ENCODE measurements around the gene NMNAT2.

The NMNAT2 gene

DNA sequence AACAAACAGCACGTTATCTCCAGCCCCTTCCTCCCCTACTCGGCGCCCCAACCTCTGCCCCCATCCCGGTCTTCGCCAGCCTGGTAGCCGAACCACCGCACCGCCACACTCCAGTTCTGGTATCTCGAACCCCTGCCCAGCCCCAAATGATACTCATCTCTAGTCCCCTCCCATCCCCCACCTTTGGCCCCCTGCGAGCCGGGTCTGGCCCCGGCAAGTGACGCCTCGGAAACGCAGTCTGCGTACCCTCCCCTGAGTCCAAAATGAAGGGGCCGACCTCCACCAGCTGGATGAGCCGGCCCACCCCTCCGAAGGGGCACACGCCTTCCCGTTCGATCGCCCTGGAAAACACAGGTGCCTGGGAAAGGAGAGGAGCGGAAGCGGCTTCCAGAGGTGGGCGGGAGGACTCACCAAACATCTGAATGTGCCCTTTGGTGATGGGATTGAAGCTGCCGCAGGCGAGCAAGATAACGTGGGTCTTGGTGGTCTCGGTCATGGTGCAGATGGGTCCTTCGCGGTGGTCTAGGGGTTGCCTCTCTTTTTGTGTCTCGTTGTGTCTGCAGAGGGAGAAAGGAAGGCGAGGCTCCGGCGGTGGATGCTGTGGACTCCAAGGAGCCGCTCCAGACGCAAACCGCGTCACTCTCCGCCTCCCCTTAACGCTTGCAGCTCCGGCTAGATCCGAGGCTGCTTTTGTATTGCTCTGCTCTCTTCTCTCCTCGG lies at the start of gene NMNAT2:
NMNAT2 (minus strand) TSS at position 609 of the 720 bp plus-strand sequence; CDS start at position 496, 113 bp downstream.
- Mint-ChIP-seq H3K4me1 (ENCODE audit: low read depth) (peaks cover 27% of the 10 kb centered on the region), H3K36me3 (ENCODE audit: low read depth) (no peaks in the 10 kb centered on the region), H3K27ac (no peak within 1 kb of the TSS), H3K27me3 (peaks cover 71% of the 10 kb centered on the region), H3K4me3 (peak within 1 kb of the TSS; percentile 65), H3K9me3 (no peaks in the 10 kb centered on the region)

DNA sequence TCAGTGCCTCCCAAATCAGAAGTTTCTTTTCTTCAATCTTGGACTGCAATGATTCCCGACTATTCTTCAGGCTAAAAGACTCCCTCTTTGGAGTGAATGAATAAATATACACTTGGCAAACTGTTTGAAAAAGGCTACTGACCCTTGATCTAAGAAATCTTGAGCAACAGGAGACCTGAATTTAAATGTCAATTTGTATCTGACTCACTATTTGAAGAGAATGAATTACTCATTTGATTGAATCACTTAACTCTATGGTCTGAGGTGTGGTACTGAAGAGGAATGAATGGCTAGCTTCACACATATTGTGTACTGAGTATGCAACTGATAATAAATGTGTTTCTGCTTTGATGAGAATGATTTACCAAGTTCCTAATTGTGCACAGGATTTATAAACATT lies 49.5 kb upstream of the NMNAT2 start:
- Mint-ChIP-seq H3K4me3 (no peak overlapping the region), H3K27me3 (peaks cover 7% of the 10 kb centered on the region), H3K36me3 (ENCODE audit: low read depth) (no peaks in the 10 kb centered on the region), H3K27ac (no peak overlapping the region), H3K4me1 (ENCODE audit: low read depth) (peaks cover 43% of the 10 kb centered on the region), H3K9me3 (no peaks in the 10 kb centered on the region)

DNA sequence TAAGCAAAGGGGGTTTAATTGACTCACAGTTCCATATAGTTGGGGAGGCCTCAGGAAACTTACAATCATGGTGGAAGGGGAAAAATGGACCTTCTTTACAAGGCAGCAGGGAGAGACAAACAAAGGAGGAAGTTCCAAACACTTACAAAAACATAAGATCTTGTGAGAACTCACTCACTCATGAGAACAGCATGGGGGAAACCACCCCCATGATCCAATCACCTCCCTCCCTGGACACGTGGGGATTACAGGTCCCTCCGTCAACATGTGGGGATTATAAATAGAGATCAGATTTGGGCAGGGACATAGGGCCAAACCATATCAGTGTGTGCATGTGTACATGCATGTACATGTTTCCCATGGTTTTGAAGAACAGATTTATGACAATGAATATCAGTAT lies 48.6 kb upstream of the NMNAT2 start:
- Mint-ChIP-seq H3K27me3 (peaks cover 16% of the 10 kb centered on the region), H3K27ac (no peak overlapping the region), H3K36me3 (ENCODE audit: low read depth) (no peaks in the 10 kb centered on the region), H3K9me3 (no peaks in the 10 kb centered on the region), H3K4me1 (ENCODE audit: low read depth) (peaks cover 43% of the 10 kb centered on the region), H3K4me3 (no peak overlapping the region)

DNA sequence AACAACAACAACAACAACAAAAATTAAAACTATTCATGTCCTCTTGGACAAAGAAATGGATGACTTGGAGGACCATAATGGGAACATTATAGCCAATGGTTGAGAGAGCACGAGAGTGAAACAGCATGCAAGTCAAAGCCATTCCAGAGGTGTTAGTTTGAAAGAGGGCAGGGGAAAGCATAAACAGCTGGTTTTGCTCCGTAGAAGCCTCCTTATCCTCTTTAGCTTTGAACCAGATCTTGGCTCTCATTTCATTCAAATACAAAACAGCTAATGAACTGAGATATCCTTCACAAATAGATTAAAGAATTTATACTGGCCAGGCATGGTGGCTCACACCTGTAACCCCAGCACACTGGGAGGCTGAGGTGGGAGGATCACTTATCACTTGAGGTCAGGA lies 45.4 kb upstream of the NMNAT2 start:
- H3K27me3 Mint-ChIP-seq = peaks cover 21% of the 10 kb centered on the region
- no peaks in the 10 kb centered on the region for H3K9me3 Mint-ChIP-seq
- no peak overlapping the region for H3K4me3 Mint-ChIP-seq
- no peak overlapping the region for H3K27ac Mint-ChIP-seq
- H3K36me3 Mint-ChIP-seq (ENCODE audit: low read depth) = no peaks in the 10 kb centered on the region
- H3K4me1 Mint-ChIP-seq (ENCODE audit: low read depth) = peaks cover 21% of the 10 kb centered on the region

DNA sequence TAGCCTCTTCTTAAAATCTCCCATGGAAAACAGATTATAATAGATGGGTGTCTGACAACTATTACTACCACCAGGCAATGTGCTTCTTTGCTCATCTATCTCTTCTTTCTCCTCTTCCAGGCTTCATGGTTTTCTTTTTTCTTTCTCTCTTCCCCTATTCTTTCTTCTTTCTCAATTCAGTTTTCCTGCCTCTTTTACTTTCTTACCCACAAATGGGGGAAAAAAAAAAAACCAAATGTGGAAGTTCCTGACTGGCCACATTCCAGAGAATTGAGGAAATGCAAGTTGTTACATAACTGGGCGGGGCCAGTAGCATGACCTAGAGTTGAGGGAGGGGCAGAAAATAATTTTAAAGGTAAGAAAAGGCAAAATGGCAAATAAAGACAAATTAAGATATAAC lies 43.2 kb upstream of the NMNAT2 start:
- Mint-ChIP-seq H3K27me3 (peaks cover 29% of the 10 kb centered on the region), H3K27ac (no peak overlapping the region), H3K36me3 (ENCODE audit: low read depth) (no peaks in the 10 kb centered on the region), H3K4me1 (ENCODE audit: low read depth) (no peaks in the 10 kb centered on the region), H3K9me3 (no peaks in the 10 kb centered on the region), H3K4me3 (no peak overlapping the region)

DNA sequence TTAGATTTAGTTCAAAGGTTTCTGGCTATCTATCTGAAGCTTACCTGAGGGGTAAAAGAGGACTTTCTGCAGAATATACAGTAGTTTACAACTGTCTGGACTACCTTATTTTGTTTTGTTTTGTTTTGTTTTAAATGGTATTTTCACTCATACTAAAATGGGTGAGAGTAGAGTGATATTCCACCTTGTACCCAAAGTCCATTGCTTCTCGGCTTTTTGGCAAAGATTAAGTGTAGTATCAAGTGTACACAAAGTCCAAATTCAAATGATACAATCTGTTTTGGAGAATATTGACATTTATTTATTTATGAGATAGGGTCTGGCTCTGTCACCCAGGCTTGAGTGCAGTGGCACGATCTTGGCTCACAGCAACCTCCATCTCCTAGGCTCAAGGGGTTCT lies 42.4 kb upstream of the NMNAT2 start:
- Mint-ChIP-seq H3K9me3 (no peaks in the 10 kb centered on the region), H3K4me3 (no peak overlapping the region), H3K4me1 (ENCODE audit: low read depth) (no peaks in the 10 kb centered on the region), H3K27me3 (peaks cover 33% of the 10 kb centered on the region), H3K36me3 (ENCODE audit: low read depth) (no peaks in the 10 kb centered on the region), H3K27ac (no peak overlapping the region)

DNA sequence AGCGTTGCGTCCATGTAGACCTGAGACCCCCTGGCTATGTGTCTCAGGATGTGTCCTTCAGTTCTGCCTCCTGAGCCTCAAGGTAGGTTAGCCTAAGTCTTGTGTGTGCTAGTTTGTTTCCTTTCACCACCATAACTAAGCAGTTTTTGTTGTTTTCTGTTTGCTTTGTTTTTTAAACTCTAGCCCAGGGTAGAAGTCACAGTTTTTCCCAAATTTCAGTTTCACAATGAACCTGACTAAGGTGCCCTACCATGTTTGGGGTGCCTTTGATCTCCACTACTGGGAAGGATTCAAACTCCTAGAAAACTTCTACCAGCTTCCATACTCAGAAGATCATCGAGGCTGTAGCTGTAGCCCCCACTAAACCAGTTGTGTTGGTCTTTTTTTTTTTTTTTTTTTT lies 39.3 kb upstream of the NMNAT2 start:
- Mint-ChIP-seq H3K4me3 (no peak overlapping the region), H3K9me3 (no peaks in the 10 kb centered on the region), H3K27ac (no peak overlapping the region), H3K36me3 (ENCODE audit: low read depth) (no peaks in the 10 kb centered on the region), H3K4me1 (ENCODE audit: low read depth) (no peaks in the 10 kb centered on the region), H3K27me3 (peaks cover 34% of the 10 kb centered on the region)

DNA sequence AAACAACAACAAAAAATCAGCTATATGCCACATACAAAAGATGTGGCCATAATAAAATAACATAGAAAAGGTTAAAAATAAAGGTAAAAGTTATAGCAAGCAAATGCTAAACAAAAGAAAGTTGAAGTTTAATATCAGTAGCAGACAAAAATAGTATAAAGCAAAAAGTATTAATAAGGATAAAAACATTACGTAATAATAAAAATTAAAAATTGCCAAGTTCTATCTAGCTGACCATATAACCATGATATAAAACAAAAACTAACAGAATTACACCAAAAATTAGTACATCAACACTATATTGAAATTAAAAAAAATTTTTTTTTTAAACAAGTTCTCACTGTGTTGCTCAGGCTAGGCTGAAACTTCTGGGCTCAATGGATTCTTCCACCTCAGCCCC lies 38.6 kb upstream of the NMNAT2 start:
- peaks cover 28% of the 10 kb centered on the region for H3K27me3 Mint-ChIP-seq
- H3K4me3 Mint-ChIP-seq = no peak overlapping the region
- H3K27ac Mint-ChIP-seq = no peak overlapping the region
- no peaks in the 10 kb centered on the region for H3K9me3 Mint-ChIP-seq
- no peaks in the 10 kb centered on the region for H3K36me3 Mint-ChIP-seq (ENCODE audit: low read depth)
- H3K4me1 Mint-ChIP-seq (ENCODE audit: low read depth) = no peaks in the 10 kb centered on the region

DNA sequence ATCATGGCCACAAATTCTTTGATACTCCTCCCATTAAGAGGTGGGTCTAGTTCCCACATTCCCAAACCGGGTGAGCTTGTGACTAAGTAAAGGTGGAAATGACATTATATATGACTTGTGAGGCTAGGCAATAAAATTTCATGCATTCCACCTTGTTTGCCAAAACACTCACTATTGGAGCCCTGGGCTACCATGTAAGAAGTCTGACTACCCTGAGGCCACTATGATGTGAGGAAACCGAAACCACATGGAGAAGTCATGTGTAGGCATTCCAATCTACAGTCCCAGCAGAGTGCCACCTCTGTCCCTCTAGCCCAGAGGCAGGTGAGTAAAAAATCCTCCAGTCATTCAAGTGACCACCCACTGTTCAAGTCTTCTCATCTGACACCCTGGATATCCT lies 36.2 kb upstream of the NMNAT2 start:
- Mint-ChIP-seq H3K27me3 (peaks cover 24% of the 10 kb centered on the region), H3K27ac (no peak overlapping the region), H3K4me1 (ENCODE audit: low read depth) (no peaks in the 10 kb centered on the region), H3K4me3 (no peak overlapping the region), H3K9me3 (no peaks in the 10 kb centered on the region), H3K36me3 (ENCODE audit: low read depth) (no peaks in the 10 kb centered on the region)

DNA sequence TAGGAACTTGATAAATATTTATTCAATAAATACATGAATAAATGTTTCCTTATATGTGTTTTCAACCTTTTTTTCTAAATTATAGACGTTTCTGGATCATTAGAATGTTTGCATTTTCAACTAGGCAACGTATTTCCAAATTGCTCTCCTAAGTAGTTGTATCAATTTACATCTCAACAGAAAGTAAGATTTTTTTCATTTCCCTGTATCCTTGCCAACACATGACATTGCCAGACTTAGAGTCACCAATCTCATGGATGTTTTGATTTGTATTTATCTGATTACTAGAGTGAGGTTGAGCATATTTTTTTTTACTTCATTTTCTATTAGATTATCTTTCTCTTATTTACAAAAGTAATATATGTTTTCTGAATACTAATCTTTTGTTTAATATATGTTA lies 31.9 kb upstream of the NMNAT2 start:
- Mint-ChIP-seq H3K4me1 (ENCODE audit: low read depth) (no peaks in the 10 kb centered on the region), H3K27me3 (peaks cover 10% of the 10 kb centered on the region), H3K36me3 (ENCODE audit: low read depth) (no peaks in the 10 kb centered on the region), H3K9me3 (no peaks in the 10 kb centered on the region), H3K4me3 (no peak overlapping the region), H3K27ac (no peak overlapping the region)

DNA sequence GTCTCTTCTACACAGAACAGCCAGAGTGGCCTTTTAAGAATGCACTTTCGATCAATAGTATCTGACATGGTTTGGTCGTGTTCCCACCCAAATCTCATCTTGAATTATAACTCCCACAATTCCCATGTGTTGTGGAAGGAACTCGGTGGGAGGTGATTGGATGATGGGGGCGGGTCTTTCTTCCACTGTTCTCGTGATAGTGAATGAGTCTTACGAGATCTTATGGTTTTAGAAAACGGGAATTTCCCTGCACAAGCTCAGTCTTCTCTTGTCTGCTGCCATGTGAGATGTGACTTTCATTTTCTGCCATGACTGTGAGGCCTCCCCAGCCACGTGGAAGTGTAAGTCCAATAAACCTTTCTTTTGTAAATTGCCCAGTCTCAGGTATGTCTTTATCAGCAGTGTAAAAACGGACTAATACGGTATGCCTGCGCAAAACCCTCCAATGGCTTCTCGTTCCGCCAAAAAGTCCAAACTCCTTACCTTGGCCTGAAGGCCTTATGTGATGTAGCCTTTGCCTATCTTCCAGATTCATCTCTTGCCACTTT lies 31.1 kb upstream of the NMNAT2 start:
- Mint-ChIP-seq H3K27me3 (peaks cover 2% of the 10 kb centered on the region), H3K4me1 (ENCODE audit: low read depth) (no peaks in the 10 kb centered on the region), H3K36me3 (ENCODE audit: low read depth) (no peaks in the 10 kb centered on the region), H3K27ac (no peak overlapping the region), H3K4me3 (no peak overlapping the region), H3K9me3 (no peaks in the 10 kb centered on the region)

DNA sequence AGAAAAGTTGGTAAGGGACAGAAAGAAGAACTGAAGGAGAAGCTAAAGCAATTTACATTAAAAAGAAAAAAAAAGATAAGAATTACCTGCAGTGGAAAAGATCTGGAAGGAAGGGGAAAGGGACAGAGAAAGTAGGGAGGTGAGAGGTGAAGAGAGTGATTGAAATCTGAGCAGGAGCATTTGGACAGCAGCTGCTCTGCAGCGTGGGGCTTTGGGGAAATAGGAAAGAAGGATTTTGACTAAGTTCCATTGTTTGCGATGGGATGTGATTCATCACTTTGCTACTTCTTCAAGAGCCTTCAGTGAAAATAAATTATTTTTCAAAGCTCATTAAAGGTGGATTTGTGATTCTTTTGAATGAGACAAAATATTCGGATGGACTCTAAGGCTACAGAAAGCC lies 26.1 kb upstream of the NMNAT2 start:
- Mint-ChIP-seq H3K27ac (no peak overlapping the region), H3K4me3 (no peak overlapping the region), H3K4me1 (ENCODE audit: low read depth) (no peaks in the 10 kb centered on the region), H3K27me3 (peaks cover 8% of the 10 kb centered on the region), H3K9me3 (no peaks in the 10 kb centered on the region), H3K36me3 (ENCODE audit: low read depth) (no peaks in the 10 kb centered on the region)

DNA sequence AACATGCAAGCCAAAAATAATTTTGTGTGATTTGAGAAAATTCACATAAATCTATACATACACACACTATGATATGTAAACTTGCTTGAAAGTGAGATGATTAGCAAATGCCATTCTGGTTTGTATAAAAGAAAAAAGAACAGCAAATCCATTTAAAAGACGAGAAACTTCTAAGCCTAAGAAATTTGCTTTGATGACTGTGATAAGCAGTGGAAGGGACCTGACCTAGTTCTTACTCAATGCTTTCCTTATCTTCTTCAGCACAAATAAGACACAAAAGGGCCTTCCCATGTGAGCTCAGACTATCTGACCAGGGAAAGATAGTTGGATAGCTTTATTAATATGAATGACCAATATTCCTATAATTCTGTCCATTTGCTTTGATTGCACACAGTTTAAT lies 25.3 kb upstream of the NMNAT2 start:
- Mint-ChIP-seq H3K9me3 (no peaks in the 10 kb centered on the region), H3K27ac (no peak overlapping the region), H3K36me3 (ENCODE audit: low read depth) (no peaks in the 10 kb centered on the region), H3K4me3 (no peak overlapping the region), H3K4me1 (ENCODE audit: low read depth) (no peaks in the 10 kb centered on the region), H3K27me3 (peaks cover 14% of the 10 kb centered on the region)

DNA sequence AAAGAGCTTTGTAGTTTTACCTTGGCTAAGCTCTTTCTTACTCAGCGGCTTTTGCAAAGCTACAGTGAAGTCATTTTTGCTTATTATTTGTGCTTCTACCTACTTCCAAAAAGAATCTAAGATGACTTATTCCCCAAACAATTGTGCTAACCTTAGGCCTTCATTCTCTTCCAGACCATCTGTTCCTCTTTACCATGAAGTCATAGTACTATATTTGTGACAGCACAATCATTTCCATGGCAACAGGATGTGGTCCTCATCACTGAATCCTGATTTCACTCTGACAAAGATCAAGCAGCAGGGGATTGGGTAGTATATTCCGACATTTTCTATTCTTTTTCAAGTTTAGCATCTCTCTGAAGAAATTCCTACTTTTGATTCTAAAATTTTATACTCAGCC lies 24.8 kb upstream of the NMNAT2 start:
- H3K4me3 Mint-ChIP-seq = no peak overlapping the region
- H3K4me1 Mint-ChIP-seq (ENCODE audit: low read depth) = no peaks in the 10 kb centered on the region
- H3K27me3 Mint-ChIP-seq = peaks cover 14% of the 10 kb centered on the region
- H3K36me3 Mint-ChIP-seq (ENCODE audit: low read depth) = no peaks in the 10 kb centered on the region
- no peak overlapping the region for H3K27ac Mint-ChIP-seq
- no peaks in the 10 kb centered on the region for H3K9me3 Mint-ChIP-seq

DNA sequence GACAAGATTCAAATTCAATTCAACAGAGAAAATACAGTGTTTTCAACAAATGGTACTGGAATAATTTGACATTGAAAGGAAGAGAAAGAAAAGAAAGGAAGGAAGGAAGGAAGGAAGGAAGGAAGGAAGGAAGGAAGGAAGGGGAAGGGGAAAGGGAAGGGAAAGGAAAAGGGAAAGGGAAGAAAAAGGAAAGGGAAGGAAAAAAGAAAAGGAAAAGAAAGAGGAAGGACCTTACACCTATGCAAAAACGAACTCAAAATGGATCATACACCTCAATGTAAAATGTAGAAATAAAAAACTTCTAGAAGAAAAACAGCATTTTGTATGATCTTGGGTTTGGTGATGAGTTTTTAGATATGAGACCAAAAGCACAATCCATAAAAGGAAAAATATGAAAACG lies 19.9 kb upstream of the NMNAT2 start:
- H3K27me3 Mint-ChIP-seq = peaks cover 28% of the 10 kb centered on the region
- no peaks in the 10 kb centered on the region for H3K9me3 Mint-ChIP-seq
- H3K36me3 Mint-ChIP-seq (ENCODE audit: low read depth) = no peaks in the 10 kb centered on the region
- no peak overlapping the region for H3K4me3 Mint-ChIP-seq
- no peaks in the 10 kb centered on the region for H3K4me1 Mint-ChIP-seq (ENCODE audit: low read depth)
- no peak overlapping the region for H3K27ac Mint-ChIP-seq

DNA sequence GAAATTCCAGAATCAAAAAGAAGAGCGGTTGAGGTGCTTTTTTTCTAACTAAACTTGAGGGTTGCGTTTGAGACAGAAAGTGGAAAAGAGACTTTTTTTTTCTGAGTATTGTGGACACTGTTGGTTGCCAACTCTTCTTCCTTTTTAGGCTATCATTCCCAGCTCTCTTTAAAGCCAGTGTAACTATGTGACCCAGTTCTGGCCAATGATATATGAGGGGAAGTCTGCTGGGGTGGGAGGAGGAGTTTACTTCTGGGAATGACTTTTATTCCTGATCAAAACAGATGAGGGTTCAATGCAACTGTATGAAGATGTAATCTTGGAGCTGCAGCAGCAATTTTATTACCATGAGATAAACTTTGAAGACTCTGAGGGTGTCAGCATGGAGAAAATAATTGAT lies 17.3 kb upstream of the NMNAT2 start:
- peaks cover 36% of the 10 kb centered on the region for H3K27me3 Mint-ChIP-seq
- H3K9me3 Mint-ChIP-seq = no peaks in the 10 kb centered on the region
- no peak overlapping the region for H3K4me3 Mint-ChIP-seq
- no peaks in the 10 kb centered on the region for H3K4me1 Mint-ChIP-seq (ENCODE audit: low read depth)
- no peak overlapping the region for H3K27ac Mint-ChIP-seq
- no peaks in the 10 kb centered on the region for H3K36me3 Mint-ChIP-seq (ENCODE audit: low read depth)
